H1 (cell line): ENCODE results near the gene ESD. TPM values are rescaled to one million over a fixed set of nuclear protein-coding genes. Genes with fewer than 3 reads are reported as not detected.

Source experiments
- CTCF ChIA-PET: fragments of 300-600 bp; sonication (Branson Sonifier 250); formaldehyde crosslinking; loops from one replicate; lab custom pipeline; 2021; ENCODE audit not compliant: partially characterized antibody; lab: Charles Lee
- POLR2A ChIA-PET: fragments of 300-600 bp; sonication (Branson Sonifier 250); formaldehyde crosslinking; loops from one replicate; lab custom pipeline; 2021; ENCODE audit warnings: inconsistent platforms; ENCODE audit not compliant: partially characterized antibody; lab: Charles Lee
- DNase-seq, 2 experiments: peaks; one replicate each; pipeline versions ENCODE4 v3.0.0 to v3.0.0-alpha.2; 2010 to 2022; ENCODE audit warnings: low spot score in 2 of 2, low read depth in 1 of 2, mixed read lengths in 1 of 2
- FAIRE-seq: peaks from 2 replicates; lab custom pipeline; 2011; peaks lifted over from hg19 to GRCh38; lab: Jason Lieb, UNC
- H2AFZ ChIP-seq: 2 replicates; pipeline ENCODE4 v1.8.1; 2012; ENCODE audit warnings: low read length, inconsistent platforms
- H2AK5ac ChIP-seq: 2 replicates; pipeline ENCODE4 v1.6.1; 2013; ENCODE audit warnings: low read depth, low read length
- H2BK120ac ChIP-seq: replicated peaks from 2 replicates; pipeline ENCODE3; 2013; ENCODE audit warnings: low read depth, low read length, inconsistent platforms
- H2BK12ac ChIP-seq: 2 replicates; pipeline ENCODE4 v1.6.1; 2013; ENCODE audit warnings: low read depth, low read length
- H2BK15ac ChIP-seq: 2 replicates; pipeline ENCODE4 v1.6.1; 2013; ENCODE audit warnings: low read length
- H2BK20ac ChIP-seq: 2 replicates; pipeline ENCODE4 v1.6.1; 2013; ENCODE audit warnings: low read length
- H2BK5ac ChIP-seq: 2 replicates; pipeline ENCODE4 v1.6.1; 2013; ENCODE audit warnings: low read depth, low read length
- H3K14ac ChIP-seq: 2 replicates; pipeline ENCODE4 v1.6.1; 2013; ENCODE audit warnings: inconsistent platforms; ENCODE audit not compliant: insufficient read length
- H3K18ac ChIP-seq: 2 replicates; pipeline ENCODE4 v1.6.1; 2013; ENCODE audit warnings: low read length; ENCODE audit errors: extremely low read depth
- H3K23ac ChIP-seq: 2 replicates; pipeline ENCODE4 v1.6.1; 2013; ENCODE audit warnings: inconsistent platforms; ENCODE audit not compliant: insufficient read length
- H3K23me2 ChIP-seq: 2 replicates; pipeline ENCODE4 v1.6.1; 2013; ENCODE audit warnings: low read depth, low read length
- H3K27ac ChIP-seq: 2 replicates; pipeline ENCODE4 v1.6.1; 2011; ENCODE audit warnings: low read depth, low read length, inconsistent platforms
- H3K27me3 ChIP-seq, 4 experiments: replicated peaks in 1 of 4; 1 replicate in 1 of 4; 2 replicates in 3 of 4; pipeline versions ENCODE4 v1.6.1 to v1.8.1; 2011 to 2013; ENCODE audit warnings: low read length in 3 of 4, mild to moderate bottlenecking in 3 of 4, inconsistent platforms in 2 of 4, mixed read lengths in 2 of 4, moderate library complexity in 1 of 4; ENCODE audit not compliant: control insufficient read depth in 3 of 4, insufficient read depth in 3 of 4; ENCODE audit errors: extremely low read depth in 1 of 4
- H3K36me3 ChIP-seq, 4 experiments: 2 replicates each; pipeline versions ENCODE4 v1.6.1 to v1.8.1; 2011 to 2013; ENCODE audit warnings: mild to moderate bottlenecking in 4 of 4, low read length in 3 of 4, moderate library complexity in 2 of 4, control low read depth in 1 of 4, inconsistent platforms in 1 of 4; ENCODE audit not compliant: insufficient read depth in 4 of 4, control insufficient read depth in 2 of 4
- H3K4ac ChIP-seq: replicated peaks from 2 replicates; pipeline ENCODE3; 2013; ENCODE audit warnings: low read length, low read depth, mixed read lengths, inconsistent platforms; ENCODE audit not compliant: insufficient read length
- H3K4me1 ChIP-seq, 4 experiments: replicated peaks in 1 of 4; 1 replicate in 1 of 4; 2 replicates in 3 of 4; pipeline versions ENCODE4 v1.6.1 to v1.8.1; 2011 to 2013; ENCODE audit warnings: low read length in 3 of 4, inconsistent platforms in 2 of 4, mixed read lengths in 1 of 4; ENCODE audit not compliant: insufficient read depth in 4 of 4, control insufficient read depth in 3 of 4
- H3K4me2 ChIP-seq, 2 experiments: 2 replicates each; pipeline versions ENCODE4 v1.6.1 to v1.8.1; 2011 to 2013; ENCODE audit warnings: low read depth in 2 of 2, low read length in 2 of 2, control low read depth in 1 of 2, inconsistent platforms in 1 of 2, mild to moderate bottlenecking in 1 of 2; ENCODE audit not compliant: insufficient read depth in 1 of 2
- H3K4me3 ChIP-seq, 4 experiments: fragments of 200-600, 300-600 bp in 1 of 4; sonication (generic), shearing (Covaris generic), sonication (Bioruptor Twin) in 1 of 4; 2 replicates each; pipeline versions ENCODE4 v1.5.1 to v1.8.1; 2011 to 2016; ENCODE audit warnings: low read length in 4 of 4, low read depth in 3 of 4, control low read depth in 2 of 4, inconsistent platforms in 2 of 4, mild to moderate bottlenecking in 2 of 4, mixed read lengths in 1 of 4, moderate library complexity in 1 of 4; ENCODE audit not compliant: insufficient read depth in 2 of 4; ENCODE audit errors: extremely low read depth in 1 of 4
- H3K56ac ChIP-seq: replicated peaks from 2 replicates; pipeline ENCODE3; 2013; ENCODE audit warnings: low read depth, mild to moderate bottlenecking, mixed read lengths, low read length, inconsistent platforms; ENCODE audit not compliant: insufficient read length
- H3K79me1 ChIP-seq: 2 replicates; pipeline ENCODE4 v1.6.1; 2013; ENCODE audit warnings: low read depth, low read length, control low read depth
- H3K79me2 ChIP-seq, 2 experiments: 2 replicates each; pipeline versions ENCODE4 v1.6.1 to v1.8.1; 2012 to 2013; ENCODE audit warnings: low read length in 2 of 2, mild to moderate bottlenecking in 2 of 2, inconsistent platforms in 1 of 2; ENCODE audit not compliant: insufficient read depth in 2 of 2, control insufficient read depth in 1 of 2
- H3K9ac ChIP-seq, 4 experiments: replicated peaks in 1 of 4; 1 replicate in 1 of 4; 2 replicates in 3 of 4; pipeline versions ENCODE4 v1.6.1 to v1.8.1; 2011 to 2013; ENCODE audit warnings: low read depth in 3 of 4, low read length in 3 of 4, control low read depth in 2 of 4, mild to moderate bottlenecking in 2 of 4, moderate library complexity in 2 of 4, inconsistent platforms in 1 of 4; ENCODE audit errors: extremely low read depth in 1 of 4
- H3K9me3 ChIP-seq, 2 experiments: 2 replicates each; pipeline versions ENCODE4 v1.6.1 to v1.8.1; 2012 to 2013; ENCODE audit warnings: mild to moderate bottlenecking in 2 of 2, moderate library complexity in 2 of 2, control low read depth in 1 of 2, inconsistent platforms in 1 of 2, low read depth in 1 of 2, low read length in 1 of 2, mixed read lengths in 1 of 2; ENCODE audit not compliant: insufficient read depth in 2 of 2
- H4K20me1 ChIP-seq, 2 experiments: replicated peaks in 1 of 2; 2 replicates each; pipeline versions ENCODE3 to v1.8.1; 2011 to 2013; ENCODE audit warnings: inconsistent platforms in 2 of 2, low read length in 2 of 2, mild to moderate bottlenecking in 1 of 2; ENCODE audit not compliant: insufficient read depth in 2 of 2, control insufficient read depth in 1 of 2
- H4K5ac ChIP-seq: 2 replicates; pipeline ENCODE4 v1.6.1; 2013; ENCODE audit warnings: low read length, low read depth, mixed read lengths, inconsistent platforms; ENCODE audit not compliant: insufficient read length
- H4K8ac ChIP-seq: 2 replicates; pipeline ENCODE4 v1.8.0; 2013; ENCODE audit warnings: mild to moderate bottlenecking, moderate library complexity, low read length, inconsistent platforms; ENCODE audit not compliant: insufficient read depth; ENCODE audit errors: extremely low read depth
- H4K91ac ChIP-seq: replicated peaks from 2 replicates; pipeline ENCODE3; 2013; ENCODE audit warnings: low read length, mixed read lengths, inconsistent platforms; ENCODE audit not compliant: insufficient read length
- EZH2 ChIP-seq: fragments of 200-600 bp; sonication (generic); IDR thresholded peaks from 2 replicates; pipeline ENCODE4 v1.7.1; 2012; ENCODE audit warnings: low read depth, mild to moderate bottlenecking, moderate library complexity, low read length, inconsistent platforms; ENCODE audit not compliant: severe bottlenecking
- KDM1A ChIP-seq: fragments of 200-600, 300-600 bp; sonication (generic); IDR thresholded peaks from 2 replicates; pipeline ENCODE4 v1.7.1; 2016; ENCODE audit warnings: mild to moderate bottlenecking, low read length, borderline replicate concordance
- MAFK ChIP-seq: IDR thresholded peaks from 2 replicates; pipeline ENCODE4 v1.6.1; 2012; ENCODE audit warnings: low read depth, mild to moderate bottlenecking, improper control_type of control experiment, low read length
- PHF8 ChIP-seq: fragments of 200-600 bp; sonication (generic); conservative IDR thresholded peaks from 2 replicates; pipeline ENCODE4 v1.7.1; 2012; ENCODE audit warnings: low read depth, mild to moderate bottlenecking, inconsistent platforms, low read length, moderate library complexity
- POU5F1 ChIP-seq: IDR thresholded peaks from 2 replicates; pipeline ENCODE4 v1.6.1; 2011; ENCODE audit warnings: low read depth, mild to moderate bottlenecking, low read length, moderate library complexity
- SP4 ChIP-seq: IDR thresholded peaks from 2 replicates; pipeline ENCODE4 v1.6.1; 2012; ENCODE audit warnings: low read length, inconsistent platforms
- WGBS, 2 experiments: shearing (Covaris generic) in 1 of 2; methylation state at CpG; one replicate each; pipeline versions ENCODE4 v1.1.6 to v1.1.7; 2013 to 2015; ENCODE audit warnings: low lambda C conversion rate in 2 of 2, mixed read lengths in 2 of 2, inconsistent platforms in 1 of 2, low coverage in 1 of 2, missing lambda C conversion rate in 1 of 2; ENCODE audit not compliant: insufficient replicate concordance in 2 of 2, insufficient coverage in 1 of 2, insufficient read length in 1 of 2; ENCODE audit errors: extremely low coverage in 1 of 2, missing lambda C conversion rate in 1 of 2; 5-methylcytosine and 5-hydroxymethylcytosine counted together
- polyA plus RNA-seq, 7 experiments: library from polyadenylated mRNA; depleted of rRNA in 3 of 7; stranded (reverse) in 5 of 7; unstranded in 2 of 7; fragments of >200 nt in 5 of 7; fragments of 200-250 nt in 2 of 7; gene quantifications; 1 replicate in 5 of 7; 2 replicates in 1 of 7; 4 replicates in 1 of 7; pipeline versions ENCODE4 v1.2.1 to v1.2.3, GENCODE V29; 2011 to 2013; ENCODE audit warnings: missing spikeins in 2 of 7, mixed read lengths in 2 of 7
- total RNA-seq: library from RNA; stranded (reverse); fragmentation: NEBNext Ultra II Directional; extraction: Animal tissue kit (Norgen Biotek cat#: 25700); gene quantifications from 2 replicates; pipeline ENCODE4 v1.2.1, GENCODE V29; 2021
- TF ChIP-seq, protein P1 (sequence below): IDR thresholded peaks from 2 replicates; pipeline ENCODE4 v1.6.1; 2012; ENCODE audit warnings: inconsistent platforms
- TF ChIP-seq, protein P2 (sequence below): IDR thresholded peaks from 2 replicates; pipeline ENCODE4 v1.6.1; 2011; ENCODE audit warnings: low read depth, mild to moderate bottlenecking, low read length; ENCODE audit not compliant: insufficient read depth

The ESD gene
- total and polyA plus RNA-seq, 2 of the 8 experiments (the other 6 are each of a cell fraction or from before 2014, with no cell fraction given), result 40.3 to 55.8 TPM

DNA sequence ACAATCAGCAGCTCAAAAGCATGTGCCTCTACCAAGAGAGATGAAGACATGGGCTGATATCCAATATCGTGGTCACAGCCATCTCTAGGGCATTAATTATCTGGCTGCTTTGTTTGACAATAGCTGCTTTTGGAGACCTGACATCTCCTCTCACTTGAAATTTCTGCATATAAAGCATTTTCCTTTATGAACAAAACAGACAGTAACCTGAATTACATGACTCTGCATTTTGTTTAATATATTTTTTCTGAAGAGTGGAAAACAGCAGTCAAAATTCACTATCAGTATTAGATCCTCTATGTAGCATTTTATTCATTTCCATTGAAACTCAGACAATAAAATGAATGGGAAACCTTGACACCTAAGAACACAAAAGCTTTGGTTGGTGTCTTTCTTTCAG, 42.4 kb upstream of the ESD start:
- Histone ChIP-seq H3K9ac (no peak overlapping the region), H3K9me3 (no peaks in the 10 kb centered on the region), H3K18ac (no peak overlapping the region), H3K79me1 (no peaks in the 10 kb centered on the region), H3K27me3 (no peaks in the 10 kb centered on the region)
- no peak for FAIRE-seq
- TF ChIP-seq, protein P1, sequence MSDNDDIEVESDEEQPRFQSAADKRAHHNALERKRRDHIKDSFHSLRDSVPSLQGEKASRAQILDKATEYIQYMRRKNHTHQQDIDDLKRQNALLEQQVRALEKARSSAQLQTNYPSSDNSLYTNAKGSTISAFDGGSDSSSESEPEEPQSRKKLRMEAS, result no peak
- TF ChIP-seq SP4 (no peak), EZH2 (no peak), KDM1A (no peak), MAFK (no peak), PHF8 (no peak), POU5F1 (no peak)
- TF ChIP-seq, protein P2, sequence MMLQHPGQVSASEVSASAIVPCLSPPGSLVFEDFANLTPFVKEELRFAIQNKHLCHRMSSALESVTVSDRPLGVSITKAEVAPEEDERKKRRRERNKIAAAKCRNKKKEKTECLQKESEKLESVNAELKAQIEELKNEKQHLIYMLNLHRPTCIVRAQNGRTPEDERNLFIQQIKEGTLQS, result no peak
- TF ChIP-seq, all 59 proteins: peak for 0
- Histone ChIP-seq H3K56ac (no peak overlapping the region), H3K36me3 (no peaks in the 10 kb centered on the region), H3K27ac (no peak overlapping the region), H2BK20ac (no peak overlapping the region), H4K5ac (no peak overlapping the region), H3K79me2 (no peaks in the 10 kb centered on the region), H3K4ac (no peak overlapping the region), H2BK5ac (no peak overlapping the region), H4K91ac (no peak overlapping the region), H3K23me2 (no peaks in the 10 kb centered on the region; the same call in 1 of the 2 replicates), H2BK12ac (no peak overlapping the region), H4K20me1 (no peaks in the 10 kb centered on the region), H3K4me1 (no peaks in the 10 kb centered on the region), H3K14ac (no peak overlapping the region), H3K23ac (no peak overlapping the region), H2BK120ac (no peak overlapping the region), H3K4me2 (no peak overlapping the region), H2BK15ac (no peak overlapping the region), H2AFZ (no peak overlapping the region), H3K4me3 (no peak overlapping the region), H4K8ac (no peak overlapping the region), H2AK5ac (no peak overlapping the region)
- DNase-seq, result no peak
- ChIA-PET POLR2A (no interaction called here), CTCF (interaction anchor here (1.2 kb wide), 1 partner anchor 15 kb away, joined by 3 read pairs; no protein-coding TSS in a partner anchor)
- 94% methylated on average over 1 of the region's 1 CpG; no CpG with 5 or more reads in 1 of the 2 experiments for WGBS, 2 experiments
